Choroid plexus epithelial cell (primary cell): ENCODE data around the gene DLGAP3.

ENCODE experiments used
- DNase-seq: peaks from one replicate; pipeline ENCODE4 v3.0.0-alpha.2; 2010; ENCODE audit warnings: low read depth
- H3K4me3 ChIP-seq: 2 replicates; pipeline ENCODE4 v1.5.1; 2011; ENCODE audit warnings: low read depth, mild to moderate bottlenecking, control low read depth, low read length, moderate library complexity
- TF ChIP-seq, protein P1 (sequence below): conservative IDR thresholded peaks from 2 replicates; pipeline ENCODE4 v1.5.1; 2011; ENCODE audit warnings: low read depth, mild to moderate bottlenecking, control low read depth, inconsistent platforms, low read length, moderate library complexity

DLGAP3 gene

DNA sequence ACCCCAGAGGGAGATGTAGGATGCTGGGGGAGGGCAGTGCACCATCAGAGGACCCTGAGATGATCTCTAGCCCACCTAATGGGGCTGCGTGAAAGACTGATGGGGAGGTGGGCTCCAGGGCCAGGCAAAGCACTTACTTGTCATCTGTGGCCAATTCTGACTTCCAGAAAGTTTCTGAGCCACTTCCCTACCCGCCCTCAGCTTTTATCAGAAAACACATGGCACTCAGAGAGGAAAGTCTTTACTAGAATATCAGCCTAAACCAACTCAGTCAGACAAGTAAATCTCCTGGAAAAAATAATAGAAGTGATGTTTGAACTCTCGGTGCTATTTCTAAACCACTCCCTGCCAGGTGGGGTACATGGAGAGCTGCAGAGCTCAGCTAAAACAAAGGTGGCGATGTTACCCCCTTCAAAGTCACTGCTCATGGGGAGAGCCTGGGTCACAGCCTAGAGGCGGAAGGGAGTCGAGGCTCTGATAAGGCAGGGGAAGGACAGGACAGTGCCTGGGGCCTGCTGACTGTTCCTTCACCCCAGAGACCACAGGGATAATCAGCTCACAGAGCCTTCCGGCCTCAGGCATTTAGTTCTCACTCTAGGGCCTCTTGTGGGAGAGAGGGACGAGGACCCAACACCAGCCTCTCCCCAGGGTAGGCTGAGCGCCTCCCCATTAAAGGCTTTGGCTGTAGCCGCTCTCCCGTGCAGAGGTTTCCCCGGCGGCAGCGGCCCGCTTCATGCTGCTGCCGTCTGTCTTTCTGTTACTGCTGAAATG, 84.1 kb downstream of the DLGAP3 start:
- DNase-seq = no peak
- H3K4me3 ChIP-seq = no peak overlapping the region
- TF ChIP-seq, protein P1, sequence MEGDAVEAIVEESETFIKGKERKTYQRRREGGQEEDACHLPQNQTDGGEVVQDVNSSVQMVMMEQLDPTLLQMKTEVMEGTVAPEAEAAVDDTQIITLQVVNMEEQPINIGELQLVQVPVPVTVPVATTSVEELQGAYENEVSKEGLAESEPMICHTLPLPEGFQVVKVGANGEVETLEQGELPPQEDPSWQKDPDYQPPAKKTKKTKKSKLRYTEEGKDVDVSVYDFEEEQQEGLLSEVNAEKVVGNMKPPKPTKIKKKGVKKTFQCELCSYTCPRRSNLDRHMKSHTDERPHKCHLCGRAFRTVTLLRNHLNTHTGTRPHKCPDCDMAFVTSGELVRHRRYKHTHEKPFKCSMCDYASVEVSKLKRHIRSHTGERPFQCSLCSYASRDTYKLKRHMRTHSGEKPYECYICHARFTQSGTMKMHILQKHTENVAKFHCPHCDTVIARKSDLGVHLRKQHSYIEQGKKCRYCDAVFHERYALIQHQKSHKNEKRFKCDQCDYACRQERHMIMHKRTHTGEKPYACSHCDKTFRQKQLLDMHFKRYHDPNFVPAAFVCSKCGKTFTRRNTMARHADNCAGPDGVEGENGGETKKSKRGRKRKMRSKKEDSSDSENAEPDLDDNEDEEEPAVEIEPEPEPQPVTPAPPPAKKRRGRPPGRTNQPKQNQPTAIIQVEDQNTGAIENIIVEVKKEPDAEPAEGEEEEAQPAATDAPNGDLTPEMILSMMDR = no peak

DNA sequence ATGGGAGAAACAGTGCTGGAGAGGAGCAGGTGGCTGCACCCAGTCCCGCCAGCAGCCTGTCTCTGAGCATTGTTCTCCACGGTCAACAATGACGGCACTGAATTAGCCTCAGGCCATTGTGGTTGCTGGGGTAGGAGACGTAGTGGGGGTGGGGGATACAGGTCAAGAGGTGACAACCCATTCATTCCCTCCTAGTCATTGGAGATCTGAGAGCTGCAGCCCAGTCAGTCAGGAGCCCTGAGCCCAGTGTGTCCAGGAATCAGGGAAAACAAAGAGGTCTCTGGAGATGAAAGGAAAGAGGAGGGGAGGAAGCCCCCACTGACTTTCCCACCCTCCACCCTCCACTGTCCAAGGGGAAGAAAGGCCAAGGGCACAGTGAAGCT, 85.2 kb downstream of the DLGAP3 start:
- DNase-seq = no peak
- TF ChIP-seq, protein P1 = no peak
- H3K4me3 ChIP-seq = no peak overlapping the region

DNA sequence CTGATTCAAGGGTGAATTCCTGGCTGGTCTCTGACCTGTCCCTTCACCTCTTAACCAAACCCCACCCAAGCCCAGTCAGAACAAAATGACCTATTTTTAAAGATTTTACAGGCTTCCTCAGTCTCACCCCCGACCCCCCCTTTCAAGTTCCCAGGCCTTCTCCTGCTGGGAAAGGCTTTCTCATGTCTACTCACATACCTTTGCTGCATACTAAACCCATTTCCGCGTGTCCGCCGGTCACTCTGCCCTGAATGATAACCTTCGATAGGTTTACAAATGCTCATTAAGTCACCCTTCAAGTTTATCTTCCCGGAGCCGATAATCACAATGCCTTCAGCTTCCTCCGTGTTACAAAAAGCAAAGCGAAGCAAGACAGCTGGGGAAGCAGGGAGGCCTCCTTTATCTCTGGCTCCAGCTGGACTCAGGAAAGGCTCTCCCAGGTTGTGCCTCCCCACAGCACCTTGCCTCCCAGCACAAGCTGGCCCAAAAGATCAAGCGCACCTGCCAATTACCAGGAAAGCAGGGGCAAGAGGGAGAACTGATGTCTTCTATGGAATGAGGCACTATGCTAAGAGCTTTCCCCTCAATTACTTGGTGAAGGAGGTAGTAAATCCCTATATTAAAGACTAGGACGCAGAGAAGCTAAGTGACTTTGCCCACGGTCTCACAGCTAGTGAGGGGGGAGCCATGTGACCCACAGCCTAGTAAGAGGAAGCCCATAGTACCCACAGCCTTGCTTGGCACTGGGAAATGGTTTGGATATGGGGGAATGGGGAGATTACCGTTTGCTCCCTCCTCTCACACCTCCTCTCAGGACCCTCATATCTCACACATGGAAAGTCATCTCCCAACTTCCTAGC, 85.8 kb downstream of the DLGAP3 start:
- DNase-seq = peak; percentile 23
- no peak overlapping the region for H3K4me3 ChIP-seq
- TF ChIP-seq, protein P1 = no peak

DNA sequence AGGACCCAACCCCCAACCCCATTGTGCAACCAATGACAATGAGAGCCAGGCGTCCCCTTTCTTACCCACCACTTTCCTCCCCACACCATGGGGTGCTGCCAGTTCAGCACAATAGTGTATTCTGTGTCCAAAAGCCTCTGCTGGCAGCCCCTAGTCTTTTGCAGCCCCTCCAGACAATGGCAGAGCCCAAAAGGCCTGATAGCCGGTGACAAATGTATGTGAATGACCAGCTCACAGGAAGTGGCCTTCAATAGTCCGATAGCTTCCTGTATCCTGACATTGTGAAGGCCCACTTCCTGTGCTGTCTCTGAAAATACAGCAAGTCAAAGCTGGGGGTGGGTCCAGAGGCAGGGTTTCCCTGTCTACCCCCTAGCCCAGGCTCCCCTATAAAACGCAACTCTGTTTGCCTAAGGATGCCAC, 86.5 kb downstream of the DLGAP3 start:
- no peak overlapping the region for H3K4me3 ChIP-seq
- no peak for DNase-seq
- TF ChIP-seq, protein P1 = no peak

DNA sequence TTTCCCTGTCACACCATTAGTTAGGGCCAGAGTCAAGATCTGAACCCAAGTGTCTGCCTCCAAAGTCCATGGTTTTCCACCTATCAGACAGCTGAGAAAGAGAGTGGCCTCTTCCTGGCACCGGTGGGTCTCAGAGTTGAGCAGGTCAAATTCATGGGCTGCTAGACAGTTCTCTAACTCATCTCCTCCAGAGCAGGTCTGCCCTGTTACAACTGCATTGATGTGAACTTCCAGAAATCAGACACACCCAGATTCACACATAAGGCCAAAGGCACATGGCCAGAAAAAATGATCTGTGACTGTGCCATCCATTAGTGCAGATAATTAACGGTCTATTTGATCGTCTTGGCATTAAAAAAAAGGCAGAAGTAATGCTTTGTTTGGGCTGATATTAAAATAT, 87.4 kb downstream of the DLGAP3 start:
- TF ChIP-seq, protein P1 = no peak
- DNase-seq = no peak
- H3K4me3 ChIP-seq = no peak overlapping the region

DNA sequence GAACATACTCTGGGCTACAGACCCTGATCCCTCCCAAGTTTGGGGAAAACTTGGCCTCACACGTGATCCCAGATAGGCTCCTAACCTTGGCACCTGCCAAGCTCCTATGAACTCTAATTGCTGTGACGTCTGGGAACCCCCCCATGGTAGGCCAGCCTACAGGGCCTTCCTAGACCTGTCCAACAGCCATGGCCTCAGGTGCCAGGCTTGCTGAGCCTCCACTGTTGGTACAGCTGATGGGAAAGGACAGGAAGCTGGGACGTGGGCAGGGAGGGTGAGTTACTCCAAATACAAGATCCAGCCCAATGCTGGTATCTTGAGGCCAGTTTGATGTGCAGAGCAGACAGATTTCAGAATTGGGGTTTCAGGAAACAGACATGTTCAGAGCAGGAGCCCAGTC, 89.0 kb downstream of the DLGAP3 start:
- no peak overlapping the region for H3K4me3 ChIP-seq
- TF ChIP-seq, protein P1 = no peak

More for the DNA sequence above, 89.0 kb downstream of the DLGAP3 start:
- DNase-seq = no peak
